Dendritic cell treated with granulocyte-macrophage colony-stimulating factor and Interleukin-4, amounts not matched to agents 40 ng/mL and 50 ng/mL, for 4 days (primary cell): ENCODE measurements around the gene KRTAP22-1.

Experiments used
- H3K27ac Mint-ChIP-seq: one replicate; pipeline ENCODE4 v1.8.0; 2022; ENCODE audit warnings: mild to moderate bottlenecking, mixed read lengths
- H3K27me3 Mint-ChIP-seq: one replicate; pipeline ENCODE4 v1.8.0; 2022; ENCODE audit warnings: mild to moderate bottlenecking, mixed read lengths
- H3K36me3 Mint-ChIP-seq: one replicate; pipeline ENCODE4 v1.8.0; 2022; ENCODE audit warnings: low read depth, mixed read lengths
- H3K4me1 Mint-ChIP-seq: one replicate; pipeline ENCODE4 v1.8.0; 2022; ENCODE audit warnings: low read depth, mixed read lengths
- H3K4me3 Mint-ChIP-seq: one replicate; pipeline ENCODE4 v1.8.0; 2022; ENCODE audit warnings: mild to moderate bottlenecking, moderate library complexity, mixed read lengths
- H3K9me3 Mint-ChIP-seq: one replicate; pipeline ENCODE4 v1.8.0; 2022; ENCODE audit warnings: mixed read lengths
- intact Hi-C: fragments of 100-400 bp; cut with micrococcal nuclease; formaldehyde crosslinking; loops from one replicate; pipeline ENCODE4 v1.15.0; 2022

KRTAP22-1 gene

GRCh38 chr21:30605968-30606367 is 5.1 kb downstream of the KRTAP22-1 start:
- Mint-ChIP-seq H3K4me1 (no peaks in the 10 kb centered on the region), H3K36me3 (no peaks in the 10 kb centered on the region), H3K27ac (no peak overlapping the region), H3K27me3 (no peaks in the 10 kb centered on the region), H3K4me3 (no peak overlapping the region), H3K9me3 (peaks cover 66% of the 10 kb centered on the region)
- intact Hi-C loops, result no loop called here

GRCh38 chr21:30612132-30612531 is 11.2 kb downstream of the KRTAP22-1 start:
- no peaks in the 10 kb centered on the region for H3K27me3 Mint-ChIP-seq
- intact Hi-C loops, result no loop called here
- H3K4me1 Mint-ChIP-seq, result no peaks in the 10 kb centered on the region
- no peak overlapping the region for H3K27ac Mint-ChIP-seq
- no peaks in the 10 kb centered on the region for H3K36me3 Mint-ChIP-seq
- H3K9me3 Mint-ChIP-seq, result peaks cover 20% of the 10 kb centered on the region
- no peak overlapping the region for H3K4me3 Mint-ChIP-seq

DNA sequence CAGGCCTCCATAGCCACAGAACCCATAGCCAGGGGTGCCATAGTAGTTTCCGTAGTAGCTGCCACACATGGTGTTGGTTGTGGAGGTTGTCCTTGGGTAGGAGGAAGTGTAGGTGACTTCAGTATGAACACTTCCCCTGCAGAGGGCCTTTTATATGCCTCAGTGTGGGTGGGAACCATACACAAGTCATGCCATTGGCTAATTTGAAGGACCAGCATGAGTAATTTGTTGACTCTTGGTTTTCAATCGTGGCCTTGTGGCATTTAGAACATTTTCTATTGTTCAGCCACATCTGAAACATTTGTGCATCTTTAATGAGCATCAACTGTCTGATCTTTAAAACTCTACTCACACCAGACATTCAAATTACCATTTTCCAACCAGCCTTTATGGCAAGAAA is 12.9 kb downstream of the KRTAP22-1 start, which contains the start of gene KRTAP6-1:
KRTAP6-1 (minus strand) TSS at position 95 of the 400 bp plus-strand sequence; CDS start at position 69, 26 bp downstream.
- no peak within 1 kb of the TSS for H3K4me3 Mint-ChIP-seq
- H3K36me3 Mint-ChIP-seq, result no peaks in the 10 kb centered on the region
- no peaks in the 10 kb centered on the region for H3K4me1 Mint-ChIP-seq
- H3K9me3 Mint-ChIP-seq, result peaks cover 15% of the 10 kb centered on the region
- intact Hi-C loops, result no loop called here
- no peaks in the 10 kb centered on the region for H3K27me3 Mint-ChIP-seq
- no peak within 1 kb of the TSS for H3K27ac Mint-ChIP-seq

DNA sequence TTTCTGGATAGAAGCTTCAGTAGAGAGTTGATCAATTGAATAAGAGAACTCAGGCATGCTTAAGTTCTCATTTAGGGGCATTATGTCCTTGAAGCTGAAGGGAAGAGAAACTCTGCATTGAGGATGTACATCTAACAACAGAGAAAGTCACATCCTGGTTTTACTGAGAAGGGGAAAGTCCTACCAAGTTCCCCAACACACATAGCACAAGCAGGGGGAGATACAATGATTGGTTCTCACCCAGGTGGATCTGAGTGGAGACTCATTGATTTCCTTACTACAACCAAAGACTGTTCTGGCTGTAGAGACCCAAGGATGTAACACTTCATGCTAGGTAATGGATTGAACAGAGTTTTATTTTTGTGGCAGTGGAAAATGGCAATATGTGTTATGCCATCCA is 14.3 kb downstream of the KRTAP22-1 start:
- Mint-ChIP-seq H3K27ac (no peak overlapping the region), H3K36me3 (no peaks in the 10 kb centered on the region), H3K27me3 (no peaks in the 10 kb centered on the region), H3K4me3 (no peak overlapping the region), H3K4me1 (no peaks in the 10 kb centered on the region), H3K9me3 (peaks cover 15% of the 10 kb centered on the region)
- intact Hi-C loops, result no loop called here

DNA sequence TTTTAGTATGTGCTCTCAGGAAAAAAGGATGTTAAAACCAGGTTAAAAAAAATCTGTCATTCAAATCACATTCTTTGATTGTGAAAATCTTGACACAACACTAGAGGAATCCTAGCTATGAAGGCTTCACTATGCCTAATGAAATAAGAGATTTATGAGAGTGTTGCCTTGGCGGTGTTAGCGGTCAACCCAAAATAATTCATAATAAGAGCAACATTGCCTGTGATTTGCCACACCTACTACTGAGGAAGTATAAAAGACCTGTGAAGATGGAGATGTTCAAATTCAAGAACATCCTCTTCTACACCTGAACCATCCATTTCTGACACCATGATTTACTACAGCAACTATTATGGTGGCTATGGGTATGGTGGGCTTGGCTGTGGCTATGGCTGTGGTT is 15.2 kb downstream of the KRTAP22-1 start, which contains the start of gene KRTAP20-1:
KRTAP20-1 (plus strand) TSS at position 301 of the 400 bp plus-strand sequence; CDS start at position 331, 30 bp downstream.
- H3K4me1 Mint-ChIP-seq, result no peaks in the 10 kb centered on the region
- peaks cover 9% of the 10 kb centered on the region for H3K9me3 Mint-ChIP-seq
- intact Hi-C loops, result no loop called here
- H3K27ac Mint-ChIP-seq, result no peak within 1 kb of the TSS
- no peaks in the 10 kb centered on the region for H3K36me3 Mint-ChIP-seq
- no peak within 1 kb of the TSS for H3K4me3 Mint-ChIP-seq
- H3K27me3 Mint-ChIP-seq, result no peaks in the 10 kb centered on the region

DNA sequence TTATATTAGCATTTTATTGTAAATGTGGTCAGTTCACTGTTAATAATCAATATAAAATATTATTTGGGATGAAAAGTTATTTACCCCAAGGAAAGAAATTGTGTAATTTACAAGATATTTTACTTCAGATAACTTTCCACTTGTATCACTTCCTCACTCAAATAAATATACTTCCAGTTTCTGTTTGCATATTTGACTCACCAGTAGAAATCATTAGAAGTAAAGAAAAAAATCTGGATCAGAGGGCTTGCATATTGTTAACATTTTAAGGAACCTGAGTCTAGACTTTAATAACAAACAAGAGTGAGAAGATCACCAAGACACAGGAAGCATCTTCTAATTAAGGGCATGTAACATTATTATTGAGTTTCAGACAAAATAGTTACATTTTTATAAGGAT is 19.2 kb downstream of the KRTAP22-1 start:
- H3K4me3 Mint-ChIP-seq, result no peak overlapping the region
- H3K9me3 Mint-ChIP-seq, result peaks cover 27% of the 10 kb centered on the region
- H3K27ac Mint-ChIP-seq, result no peak overlapping the region
- no peaks in the 10 kb centered on the region for H3K27me3 Mint-ChIP-seq
- no peaks in the 10 kb centered on the region for H3K36me3 Mint-ChIP-seq
- intact Hi-C loops, result no loop called here
- no peaks in the 10 kb centered on the region for H3K4me1 Mint-ChIP-seq

- Mint-ChIP-seq H3K36me3 (no peaks in the 10 kb centered on the region), H3K4me1 (no peaks in the 10 kb centered on the region), H3K9me3 (peaks cover 30% of the 10 kb centered on the region), H3K27me3 (no peaks in the 10 kb centered on the region), H3K4me3 (no peak within 1 kb of the TSS), H3K27ac (no peak within 1 kb of the TSS)
- intact Hi-C loops, result no loop called here
These were observed 19.6 kb downstream of the KRTAP22-1 start, which contains the start of gene KRTAP20-4 for GRCh38 chr21:30620522-30620921. Gene KRTAP20-4 (plus strand): TSS chr21:30620627.

DNA sequence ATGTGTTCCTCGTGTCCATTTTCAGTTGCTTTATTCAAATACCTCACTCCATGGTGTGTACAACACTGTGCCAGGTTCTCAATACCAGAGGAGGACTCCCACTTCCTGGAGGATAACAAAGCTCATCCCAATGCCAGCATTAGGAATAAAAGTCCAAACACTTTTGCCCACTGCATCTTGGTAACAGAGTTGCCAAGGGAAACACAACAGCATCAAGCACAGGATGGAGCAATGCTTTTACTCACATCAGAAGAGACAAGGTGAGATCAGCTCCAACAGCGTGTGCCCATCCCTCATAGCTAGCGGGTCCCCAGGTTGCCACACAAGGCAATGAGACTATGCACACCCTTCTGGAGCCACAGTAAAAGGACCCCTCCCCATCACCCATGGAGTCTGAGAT is 22.5 kb downstream of the KRTAP22-1 start:
- intact Hi-C loops, result no loop called here
- Mint-ChIP-seq H3K4me3 (no peak overlapping the region), H3K27ac (no peak overlapping the region), H3K4me1 (no peaks in the 10 kb centered on the region), H3K36me3 (no peaks in the 10 kb centered on the region), H3K9me3 (peaks cover 32% of the 10 kb centered on the region), H3K27me3 (no peaks in the 10 kb centered on the region)

DNA sequence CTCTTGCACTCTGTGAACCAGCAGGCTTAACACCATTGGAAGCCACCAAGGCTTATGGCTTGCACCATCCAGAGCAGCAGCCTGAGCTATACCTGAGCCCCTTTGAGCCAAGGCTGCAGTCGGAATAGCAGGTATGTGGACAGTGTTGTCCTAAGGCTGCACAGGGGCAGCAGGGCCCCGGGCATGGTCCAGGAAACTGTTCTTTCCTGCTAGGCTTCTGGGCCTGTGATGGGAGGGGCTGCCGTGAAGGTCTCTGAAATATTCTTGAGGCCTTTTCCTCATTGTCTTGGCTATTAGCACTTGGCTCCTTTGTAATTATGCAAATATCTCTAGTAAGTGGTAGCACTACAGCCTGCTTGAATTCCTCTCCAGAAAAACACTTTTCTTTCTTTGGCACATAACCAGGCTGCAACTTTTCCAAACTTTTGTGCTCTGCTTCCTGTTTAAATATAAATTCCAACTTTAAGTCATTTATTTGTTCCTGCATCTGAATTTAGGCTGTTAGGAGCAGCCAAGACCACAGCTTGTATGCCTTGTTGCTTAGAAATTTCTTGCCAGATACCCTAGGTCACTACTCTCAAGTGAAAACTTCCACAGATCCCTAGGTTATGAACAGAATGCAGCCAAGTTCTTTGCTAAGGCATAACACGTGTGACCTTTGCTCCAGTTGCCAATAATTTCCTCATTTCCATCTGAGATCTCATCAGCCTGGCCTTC is 24.7 kb downstream of the KRTAP22-1 start:
- Mint-ChIP-seq H3K4me3 (no peak overlapping the region), H3K9me3 (peaks cover 34% of the 10 kb centered on the region), H3K27ac (no peak overlapping the region), H3K27me3 (no peaks in the 10 kb centered on the region), H3K36me3 (no peaks in the 10 kb centered on the region), H3K4me1 (no peaks in the 10 kb centered on the region)
- intact Hi-C loops, result no loop called here

- H3K27me3 Mint-ChIP-seq, result no peaks in the 10 kb centered on the region
- no peak overlapping the region for H3K4me3 Mint-ChIP-seq
- H3K9me3 Mint-ChIP-seq, result peaks cover 45% of the 10 kb centered on the region
- intact Hi-C loops, result no loop called here
- no peak overlapping the region for H3K27ac Mint-ChIP-seq
- H3K36me3 Mint-ChIP-seq, result no peaks in the 10 kb centered on the region
- no peaks in the 10 kb centered on the region for H3K4me1 Mint-ChIP-seq
These were observed 27.2 kb downstream of the KRTAP22-1 start for GRCh38 chr21:30628109-30628508.

DNA sequence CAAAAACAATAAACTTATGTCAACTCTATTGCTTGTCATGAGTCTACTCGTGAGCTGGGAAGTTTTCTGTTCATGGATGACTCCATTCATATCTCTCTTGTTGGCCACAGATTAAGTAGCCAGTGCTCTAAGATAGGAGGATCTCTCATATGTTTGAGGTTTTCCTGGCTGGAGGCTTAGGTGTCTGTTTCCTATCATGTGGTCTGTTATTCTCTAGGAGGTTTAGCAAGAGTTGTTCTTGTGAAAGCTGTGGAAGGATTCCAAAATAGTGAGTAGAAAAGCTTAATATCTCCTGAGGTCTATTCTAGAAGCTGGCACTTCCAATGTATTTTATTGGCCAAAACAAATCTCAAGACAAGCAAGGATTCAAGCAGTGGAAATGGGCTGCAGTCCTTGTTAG is 28.3 kb downstream of the KRTAP22-1 start:
- Mint-ChIP-seq H3K4me3 (no peak overlapping the region), H3K36me3 (no peaks in the 10 kb centered on the region), H3K27me3 (no peaks in the 10 kb centered on the region), H3K4me1 (no peaks in the 10 kb centered on the region), H3K27ac (no peak overlapping the region), H3K9me3 (peaks cover 34% of the 10 kb centered on the region)
- intact Hi-C loops, result no loop called here

GRCh38 chr21:30634906-30635305 is 34.0 kb downstream of the KRTAP22-1 start, which contains the start of gene KRTAP20-2:
Gene KRTAP20-2 (plus strand): TSS chr21:30635206. CDS start chr21:30635264, 58 bp downstream.
- H3K36me3 Mint-ChIP-seq, result no peaks in the 10 kb centered on the region
- H3K4me3 Mint-ChIP-seq, result no peak within 1 kb of the TSS
- no peaks in the 10 kb centered on the region for H3K4me1 Mint-ChIP-seq
- H3K27ac Mint-ChIP-seq, result no peak within 1 kb of the TSS
- peaks cover 26% of the 10 kb centered on the region for H3K9me3 Mint-ChIP-seq
- intact Hi-C loops, result no loop called here
- no peaks in the 10 kb centered on the region for H3K27me3 Mint-ChIP-seq

DNA sequence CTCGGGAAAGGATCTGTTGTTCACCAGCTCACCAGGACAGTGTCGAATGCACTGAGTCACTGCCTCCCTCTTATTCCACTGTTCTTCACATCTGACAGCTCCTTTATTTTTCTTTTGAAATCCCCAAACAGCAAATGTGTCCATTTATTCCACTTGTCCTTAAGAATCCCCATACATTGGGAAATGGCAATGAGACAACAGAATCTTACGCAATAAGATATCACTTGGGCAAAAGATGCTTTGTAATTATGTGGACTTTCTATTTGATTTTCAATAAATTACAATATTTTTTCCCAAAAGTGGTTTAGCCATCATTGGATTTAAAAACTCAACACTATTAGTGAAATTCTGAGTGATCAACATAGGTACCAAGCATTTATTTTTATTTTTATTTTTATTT is 37.8 kb downstream of the KRTAP22-1 start:
- H3K9me3 Mint-ChIP-seq, result peaks cover 30% of the 10 kb centered on the region
- intact Hi-C loops, result no loop called here
- H3K36me3 Mint-ChIP-seq, result no peaks in the 10 kb centered on the region
- H3K4me3 Mint-ChIP-seq, result no peak overlapping the region
- no peak overlapping the region for H3K27ac Mint-ChIP-seq
- H3K4me1 Mint-ChIP-seq, result no peaks in the 10 kb centered on the region
- no peaks in the 10 kb centered on the region for H3K27me3 Mint-ChIP-seq

DNA sequence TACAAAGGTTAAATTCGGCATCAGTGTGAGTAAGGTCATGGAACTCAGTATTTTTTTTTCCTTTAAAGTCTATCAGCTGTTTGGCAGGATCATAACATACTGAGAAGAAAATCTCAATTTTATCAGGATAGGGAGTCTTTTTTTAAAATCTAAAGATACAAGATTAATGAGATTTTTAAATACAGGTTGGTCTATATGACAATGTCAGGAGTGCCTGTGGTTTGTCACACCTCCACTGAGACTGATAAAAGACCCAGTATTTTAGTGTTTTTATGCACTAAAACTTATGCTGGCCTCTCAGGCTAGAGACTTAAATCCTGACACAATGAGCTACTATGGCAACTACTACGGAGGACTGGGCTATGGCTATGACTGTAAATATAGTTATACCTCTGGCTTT is 41.7 kb downstream of the KRTAP22-1 start, which contains the start of gene KRTAP20-3:
KRTAP20-3 (plus strand) TSS at position 301 of the 400 bp plus-strand sequence.
- Mint-ChIP-seq H3K4me1 (no peaks in the 10 kb centered on the region), H3K27ac (no peak within 1 kb of the TSS), H3K27me3 (no peaks in the 10 kb centered on the region), H3K4me3 (no peak within 1 kb of the TSS), H3K36me3 (no peaks in the 10 kb centered on the region), H3K9me3 (peaks cover 49% of the 10 kb centered on the region)
- intact Hi-C loops, result no loop called here
